Gastrocnemius medialis (tissue), 4 donors: ENCODE data around the gene ATP1B1.

Source experiments
- POLR2A ChIP-seq, 2 donors: fragments of 450-650 bp; IDR thresholded peaks; one replicate each; pipeline ENCODE4 v1.6.1; 2017; ENCODE audit warnings: antibody characterized with exemption in 2 of 2, mild to moderate bottlenecking in 2 of 2, moderate library complexity in 2 of 2
- TF ChIP-seq, protein P1 (sequence below), 5 experiments: fragments of 450-650 bp in 3 of 5; fragments of 200-600 bp in 2 of 5; sonication (generic) in 2 of 5; IDR thresholded peaks in 4 of 5; conservative IDR thresholded peaks in 1 of 5; 1 replicate in 4 of 5; 2 replicates in 1 of 5; pipeline ENCODE4 v1.5.1; 2016 to 2019; ENCODE audit warnings: antibody characterized with exemption in 5 of 5, mild to moderate bottlenecking in 3 of 5, moderate library complexity in 3 of 5

DNA sequence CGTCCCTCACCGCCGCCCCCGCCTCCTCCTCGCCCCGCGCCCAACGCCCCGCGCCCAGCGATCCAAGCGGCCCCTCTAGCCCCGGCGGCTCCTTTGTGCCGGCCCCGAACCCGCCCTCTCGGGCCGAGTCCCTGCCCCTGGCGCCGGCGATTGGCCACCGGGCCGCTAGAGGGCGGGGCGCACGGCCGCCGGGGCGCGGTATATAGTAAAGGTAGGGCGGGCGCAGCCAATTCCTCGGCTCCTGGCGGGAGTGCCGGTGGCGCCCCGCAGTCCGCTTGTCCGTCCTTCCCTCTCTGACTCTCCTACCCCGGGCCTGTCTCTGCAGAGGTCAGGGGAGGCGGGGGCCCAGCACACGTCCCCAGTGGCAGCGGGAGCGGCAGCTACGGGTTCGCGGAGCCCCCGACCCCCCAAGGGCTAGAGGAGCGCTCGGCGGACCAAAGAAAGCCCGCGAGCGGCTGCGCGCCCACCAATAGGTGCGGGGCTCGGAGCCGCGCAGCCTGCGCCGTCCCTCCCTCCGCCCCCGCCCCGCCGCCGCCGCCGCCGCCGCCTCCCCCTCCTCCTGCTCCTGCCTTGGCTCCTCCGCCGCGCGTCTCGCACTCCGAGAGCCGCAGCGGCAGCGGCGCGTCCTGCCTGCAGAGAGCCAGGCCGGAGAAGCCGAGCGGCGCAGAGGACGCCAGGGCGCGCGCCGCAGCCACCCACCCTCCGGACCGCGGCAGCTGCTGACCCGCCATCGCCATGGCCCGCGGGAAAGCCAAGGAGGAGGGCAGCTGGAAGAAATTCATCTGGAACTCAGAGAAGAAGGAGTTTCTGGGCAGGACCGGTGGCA lies at the start of gene ATP1B1:
- TF ChIP-seq, protein P1, sequence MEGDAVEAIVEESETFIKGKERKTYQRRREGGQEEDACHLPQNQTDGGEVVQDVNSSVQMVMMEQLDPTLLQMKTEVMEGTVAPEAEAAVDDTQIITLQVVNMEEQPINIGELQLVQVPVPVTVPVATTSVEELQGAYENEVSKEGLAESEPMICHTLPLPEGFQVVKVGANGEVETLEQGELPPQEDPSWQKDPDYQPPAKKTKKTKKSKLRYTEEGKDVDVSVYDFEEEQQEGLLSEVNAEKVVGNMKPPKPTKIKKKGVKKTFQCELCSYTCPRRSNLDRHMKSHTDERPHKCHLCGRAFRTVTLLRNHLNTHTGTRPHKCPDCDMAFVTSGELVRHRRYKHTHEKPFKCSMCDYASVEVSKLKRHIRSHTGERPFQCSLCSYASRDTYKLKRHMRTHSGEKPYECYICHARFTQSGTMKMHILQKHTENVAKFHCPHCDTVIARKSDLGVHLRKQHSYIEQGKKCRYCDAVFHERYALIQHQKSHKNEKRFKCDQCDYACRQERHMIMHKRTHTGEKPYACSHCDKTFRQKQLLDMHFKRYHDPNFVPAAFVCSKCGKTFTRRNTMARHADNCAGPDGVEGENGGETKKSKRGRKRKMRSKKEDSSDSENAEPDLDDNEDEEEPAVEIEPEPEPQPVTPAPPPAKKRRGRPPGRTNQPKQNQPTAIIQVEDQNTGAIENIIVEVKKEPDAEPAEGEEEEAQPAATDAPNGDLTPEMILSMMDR (IDR thresholded peaks at IDR 0.05 in 4 of 5, conservative IDR thresholded peaks at IDR 0.05 in 1 of 5) = peak; percentile 52 to 94 (median 83)
- peak; percentile 97 to 99 for TF ChIP-seq POLR2A (IDR thresholded peaks at IDR 0.05)
